GM23338 (cell line): ENCODE measurements around the gene BMP5.

Source experiments
- CREB1 ChIP-seq: fragments of 250-450 bp; sonication (Bioruptor Pico); IDR thresholded peaks from 2 replicates; pipeline ENCODE4 v1.5.0; 2020; ENCODE audit warnings: low read depth, mild to moderate bottlenecking, moderate library complexity
- EZH2 ChIP-seq: fragments of 200-600 bp; sonication (generic); IDR thresholded peaks from one replicate; pipeline ENCODE4 v1.8.0; 2017; ENCODE audit warnings: antibody characterized with exemption, mild to moderate bottlenecking, low read depth; ENCODE audit not compliant: unreplicated experiment
- EZH2phosphoT487 ChIP-seq: fragments of 200-600 bp; sonication (generic); IDR thresholded peaks from one replicate; pipeline ENCODE4 v1.8.1; 2018; ENCODE audit warnings: antibody characterized with exemption; ENCODE audit not compliant: unreplicated experiment
- JUNB ChIP-seq: IDR thresholded peaks from one replicate; pipeline ENCODE4 v1.6.1; 2016; ENCODE audit warnings: antibody characterized with exemption; ENCODE audit not compliant: unreplicated experiment
- POLR2AphosphoS5 ChIP-seq: IDR thresholded peaks from 2 replicates; pipeline ENCODE4 v1.6.1; 2016; ENCODE audit warnings: antibody characterized with exemption, low read depth
- STAT1 ChIP-seq: IDR thresholded peaks from one replicate; pipeline ENCODE4 v1.6.1; 2016; ENCODE audit warnings: antibody characterized with exemption; ENCODE audit not compliant: unreplicated experiment
- ZNF114 ChIP-seq: fragments of 250-450 bp; sonication (Bioruptor Pico); IDR thresholded peaks from 2 replicates; pipeline ENCODE4 v1.5.0; 2020; ENCODE audit warnings: mild to moderate bottlenecking, moderate library complexity
- ZNF331 ChIP-seq: fragments of 250-450 bp; sonication (Bioruptor Pico); IDR thresholded peaks from 2 replicates; pipeline ENCODE4 v1.5.0; 2020; ENCODE audit warnings: low read depth, mild to moderate bottlenecking, moderate library complexity
- TF ChIP-seq, protein P1 (sequence below), 2 experiments: fragments of 200-600 bp in 1 of 2; sonication (generic) in 1 of 2; conservative IDR thresholded peaks; 2 replicates each; pipeline versions ENCODE4 v1.5.1 to v1.6.1; 2016 to 2017; ENCODE audit warnings: antibody characterized with exemption in 2 of 2, low read depth in 2 of 2, mild to moderate bottlenecking in 2 of 2, moderate library complexity in 1 of 2
- TF ChIP-seq, protein P2 (sequence below): IDR thresholded peaks from one replicate; pipeline ENCODE4 v1.6.1; 2018; ENCODE audit warnings: antibody characterized with exemption; ENCODE audit not compliant: unreplicated experiment
- TF ChIP-seq, protein P3 (sequence below): IDR thresholded peaks from 2 replicates; pipeline ENCODE4 v1.6.1; 2016; ENCODE audit warnings: antibody characterized with exemption

DNA sequence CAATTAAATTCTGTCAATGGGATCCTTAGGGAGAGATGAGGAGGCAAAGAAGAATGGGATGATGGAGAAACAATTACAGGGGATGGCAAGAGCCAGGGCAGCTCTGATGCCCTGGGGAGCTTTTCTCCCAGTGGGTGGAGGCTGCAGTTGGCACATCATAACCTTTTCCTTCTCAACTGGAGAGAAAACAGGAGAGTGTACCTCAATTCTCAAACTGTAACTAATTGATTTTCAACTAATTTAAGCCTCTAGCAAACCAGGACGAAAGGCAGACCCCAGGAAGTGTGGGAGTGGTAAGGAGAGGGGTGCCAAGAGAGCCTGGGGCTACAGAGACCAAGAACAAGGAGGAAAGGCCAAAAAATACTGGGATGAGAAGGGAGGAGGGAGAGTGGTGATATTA, 5.7 kb downstream of the BMP5 start:
- TF ChIP-seq, protein P1, sequence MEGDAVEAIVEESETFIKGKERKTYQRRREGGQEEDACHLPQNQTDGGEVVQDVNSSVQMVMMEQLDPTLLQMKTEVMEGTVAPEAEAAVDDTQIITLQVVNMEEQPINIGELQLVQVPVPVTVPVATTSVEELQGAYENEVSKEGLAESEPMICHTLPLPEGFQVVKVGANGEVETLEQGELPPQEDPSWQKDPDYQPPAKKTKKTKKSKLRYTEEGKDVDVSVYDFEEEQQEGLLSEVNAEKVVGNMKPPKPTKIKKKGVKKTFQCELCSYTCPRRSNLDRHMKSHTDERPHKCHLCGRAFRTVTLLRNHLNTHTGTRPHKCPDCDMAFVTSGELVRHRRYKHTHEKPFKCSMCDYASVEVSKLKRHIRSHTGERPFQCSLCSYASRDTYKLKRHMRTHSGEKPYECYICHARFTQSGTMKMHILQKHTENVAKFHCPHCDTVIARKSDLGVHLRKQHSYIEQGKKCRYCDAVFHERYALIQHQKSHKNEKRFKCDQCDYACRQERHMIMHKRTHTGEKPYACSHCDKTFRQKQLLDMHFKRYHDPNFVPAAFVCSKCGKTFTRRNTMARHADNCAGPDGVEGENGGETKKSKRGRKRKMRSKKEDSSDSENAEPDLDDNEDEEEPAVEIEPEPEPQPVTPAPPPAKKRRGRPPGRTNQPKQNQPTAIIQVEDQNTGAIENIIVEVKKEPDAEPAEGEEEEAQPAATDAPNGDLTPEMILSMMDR (conservative IDR thresholded peaks at IDR 0.05; ENCODE audit: low read depth in 2 of 2) = no peak
- TF ChIP-seq EZH2phosphoT487 (no peak), POLR2AphosphoS5 (no peak), EZH2 (no peak), ZNF331 (CRISPR knock-in tag) (no peak), JUNB (no peak), CREB1 (CRISPR knock-in tag) (no peak), STAT1 (no peak), ZNF114 (no peak)
- TF ChIP-seq, protein P2, sequence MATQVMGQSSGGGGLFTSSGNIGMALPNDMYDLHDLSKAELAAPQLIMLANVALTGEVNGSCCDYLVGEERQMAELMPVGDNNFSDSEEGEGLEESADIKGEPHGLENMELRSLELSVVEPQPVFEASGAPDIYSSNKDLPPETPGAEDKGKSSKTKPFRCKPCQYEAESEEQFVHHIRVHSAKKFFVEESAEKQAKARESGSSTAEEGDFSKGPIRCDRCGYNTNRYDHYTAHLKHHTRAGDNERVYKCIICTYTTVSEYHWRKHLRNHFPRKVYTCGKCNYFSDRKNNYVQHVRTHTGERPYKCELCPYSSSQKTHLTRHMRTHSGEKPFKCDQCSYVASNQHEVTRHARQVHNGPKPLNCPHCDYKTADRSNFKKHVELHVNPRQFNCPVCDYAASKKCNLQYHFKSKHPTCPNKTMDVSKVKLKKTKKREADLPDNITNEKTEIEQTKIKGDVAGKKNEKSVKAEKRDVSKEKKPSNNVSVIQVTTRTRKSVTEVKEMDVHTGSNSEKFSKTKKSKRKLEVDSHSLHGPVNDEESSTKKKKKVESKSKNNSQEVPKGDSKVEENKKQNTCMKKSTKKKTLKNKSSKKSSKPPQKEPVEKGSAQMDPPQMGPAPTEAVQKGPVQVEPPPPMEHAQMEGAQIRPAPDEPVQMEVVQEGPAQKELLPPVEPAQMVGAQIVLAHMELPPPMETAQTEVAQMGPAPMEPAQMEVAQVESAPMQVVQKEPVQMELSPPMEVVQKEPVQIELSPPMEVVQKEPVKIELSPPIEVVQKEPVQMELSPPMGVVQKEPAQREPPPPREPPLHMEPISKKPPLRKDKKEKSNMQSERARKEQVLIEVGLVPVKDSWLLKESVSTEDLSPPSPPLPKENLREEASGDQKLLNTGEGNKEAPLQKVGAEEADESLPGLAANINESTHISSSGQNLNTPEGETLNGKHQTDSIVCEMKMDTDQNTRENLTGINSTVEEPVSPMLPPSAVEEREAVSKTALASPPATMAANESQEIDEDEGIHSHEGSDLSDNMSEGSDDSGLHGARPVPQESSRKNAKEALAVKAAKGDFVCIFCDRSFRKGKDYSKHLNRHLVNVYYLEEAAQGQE = no peak
- TF ChIP-seq, protein P3, sequence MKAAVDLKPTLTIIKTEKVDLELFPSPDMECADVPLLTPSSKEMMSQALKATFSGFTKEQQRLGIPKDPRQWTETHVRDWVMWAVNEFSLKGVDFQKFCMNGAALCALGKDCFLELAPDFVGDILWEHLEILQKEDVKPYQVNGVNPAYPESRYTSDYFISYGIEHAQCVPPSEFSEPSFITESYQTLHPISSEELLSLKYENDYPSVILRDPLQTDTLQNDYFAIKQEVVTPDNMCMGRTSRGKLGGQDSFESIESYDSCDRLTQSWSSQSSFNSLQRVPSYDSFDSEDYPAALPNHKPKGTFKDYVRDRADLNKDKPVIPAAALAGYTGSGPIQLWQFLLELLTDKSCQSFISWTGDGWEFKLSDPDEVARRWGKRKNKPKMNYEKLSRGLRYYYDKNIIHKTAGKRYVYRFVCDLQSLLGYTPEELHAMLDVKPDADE = no peak
